Measurements from ENCODE around the gene CXXC5. TPM values are rescaled to one million over a fixed set of nuclear protein-coding genes. Genes with fewer than 3 reads are reported as not detected.

CXXC5 gene
- total RNA-seq, 1 donor from 2014 or later, result 51.8 TPM

DNA sequence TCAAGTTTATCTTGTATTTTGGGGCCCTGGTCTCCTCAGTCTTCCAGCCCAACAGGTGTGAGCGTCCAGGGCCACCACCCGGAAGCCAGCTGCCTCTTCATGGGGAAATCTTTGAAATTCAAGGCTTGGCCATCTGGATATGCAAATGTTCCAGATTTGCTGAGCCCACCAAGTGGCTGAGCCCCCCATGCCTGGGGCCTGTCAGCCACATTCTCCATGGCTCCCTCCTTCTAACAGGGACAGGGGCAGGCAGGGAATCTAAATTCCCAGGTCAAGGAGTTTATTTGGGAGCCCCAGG is 14.2 kb upstream of the CXXC5 start:
- intact Hi-C loops (cut with DNase I), result no loop called here
- Histone ChIP-seq H3K36me3 (peaks cover 0 to 9% of the 10 kb centered on the region in 2 donors), H3K9me3 (no peaks in the 10 kb centered on the region), H3K27me3 (no peaks in the 10 kb centered on the region), H3K4me1 (peaks cover 36% of the 10 kb centered on the region), H3K4me3 (no peak overlapping the region), H3K27ac (no peak overlapping the region)
- TF ChIP-seq, protein P1, sequence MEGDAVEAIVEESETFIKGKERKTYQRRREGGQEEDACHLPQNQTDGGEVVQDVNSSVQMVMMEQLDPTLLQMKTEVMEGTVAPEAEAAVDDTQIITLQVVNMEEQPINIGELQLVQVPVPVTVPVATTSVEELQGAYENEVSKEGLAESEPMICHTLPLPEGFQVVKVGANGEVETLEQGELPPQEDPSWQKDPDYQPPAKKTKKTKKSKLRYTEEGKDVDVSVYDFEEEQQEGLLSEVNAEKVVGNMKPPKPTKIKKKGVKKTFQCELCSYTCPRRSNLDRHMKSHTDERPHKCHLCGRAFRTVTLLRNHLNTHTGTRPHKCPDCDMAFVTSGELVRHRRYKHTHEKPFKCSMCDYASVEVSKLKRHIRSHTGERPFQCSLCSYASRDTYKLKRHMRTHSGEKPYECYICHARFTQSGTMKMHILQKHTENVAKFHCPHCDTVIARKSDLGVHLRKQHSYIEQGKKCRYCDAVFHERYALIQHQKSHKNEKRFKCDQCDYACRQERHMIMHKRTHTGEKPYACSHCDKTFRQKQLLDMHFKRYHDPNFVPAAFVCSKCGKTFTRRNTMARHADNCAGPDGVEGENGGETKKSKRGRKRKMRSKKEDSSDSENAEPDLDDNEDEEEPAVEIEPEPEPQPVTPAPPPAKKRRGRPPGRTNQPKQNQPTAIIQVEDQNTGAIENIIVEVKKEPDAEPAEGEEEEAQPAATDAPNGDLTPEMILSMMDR (IDR thresholded peaks at IDR 0.05), result no peak
- TF ChIP-seq POLR2AphosphoS5 (IDR thresholded peaks at IDR 0.05; ENCODE audit: insufficient read depth in 1 of 2, low read depth in 1 of 2) (no peak), POLR2A (IDR thresholded peaks at IDR 0.05) (no peak)
- no peak for DNase-seq (ENCODE audit: extremely low spot score in 2 of 2)

DNA sequence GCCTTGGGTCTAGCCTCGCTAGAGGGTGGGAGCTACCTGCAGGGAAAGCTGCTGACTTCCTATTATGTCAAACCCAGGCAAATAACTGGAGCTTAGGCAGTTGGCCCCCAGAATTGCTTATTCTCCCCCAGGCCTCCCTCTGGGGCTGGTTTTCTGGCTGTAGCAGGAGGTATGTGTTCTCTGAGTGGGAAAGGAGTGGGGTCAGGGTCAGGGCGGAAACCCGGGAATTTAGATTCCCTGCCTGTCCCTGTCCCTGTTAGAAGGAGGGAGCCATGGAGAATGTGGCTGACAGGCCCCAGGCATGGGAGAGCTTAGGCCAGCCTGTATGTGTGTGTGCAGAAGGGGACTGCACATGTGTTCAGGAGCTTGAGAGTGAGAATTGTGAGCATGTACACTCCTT is 13.6 kb upstream of the CXXC5 start:
- no peak for TF ChIP-seq POLR2A (IDR thresholded peaks at IDR 0.05)
- Histone ChIP-seq H3K4me3 (no peak overlapping the region), H3K4me1 (peaks cover 42% of the 10 kb centered on the region), H3K27ac (no peak overlapping the region), H3K9me3 (no peaks in the 10 kb centered on the region), H3K36me3 (peaks cover 0 to 9% of the 10 kb centered on the region in 2 donors), H3K27me3 (no peaks in the 10 kb centered on the region)
- no peak for DNase-seq (ENCODE audit: extremely low spot score in 2 of 2)
- intact Hi-C loops (cut with DNase I), result no loop called here

DNA sequence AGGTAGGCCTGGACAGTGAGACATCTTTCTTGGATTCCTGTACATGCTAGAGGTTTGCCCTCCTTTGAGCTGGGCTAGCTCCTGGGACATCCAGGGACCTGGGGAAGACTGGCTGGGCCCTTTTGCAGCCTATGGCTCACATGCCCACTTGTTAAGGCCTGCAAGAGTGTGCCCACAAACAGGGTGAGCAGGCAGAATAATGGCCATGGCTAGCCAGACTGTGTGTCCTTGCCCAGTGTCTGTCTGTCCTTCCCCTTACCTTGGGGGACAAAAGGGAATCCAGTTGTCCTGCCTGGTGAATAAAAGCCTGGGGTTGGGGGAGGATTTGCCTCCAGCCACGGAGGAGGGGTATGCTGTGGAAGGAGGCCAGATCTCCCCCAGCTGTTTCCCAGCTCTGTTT is 13.0 kb upstream of the CXXC5 start:
- peak in 1 of 2 donors; percentile 87 for DNase-seq (ENCODE audit: extremely low spot score in 2 of 2)
- no peak for TF ChIP-seq POLR2A (IDR thresholded peaks at IDR 0.05)
- no peak for TF ChIP-seq POLR2AphosphoS5 (IDR thresholded peaks at IDR 0.05; ENCODE audit: insufficient read depth in 1 of 2, low read depth in 1 of 2)
- TF ChIP-seq, protein P1 (IDR thresholded peaks at IDR 0.05), result no peak
- intact Hi-C loops (cut with DNase I), result loop anchor here (5.0 kb wide), 1 partner anchor 52 kb away; no protein-coding TSS in a partner anchor
- no peaks in the 10 kb centered on the region for H3K27me3 ChIP-seq
- no peaks in the 10 kb centered on the region for H3K9me3 ChIP-seq
- H3K4me3 ChIP-seq, result no peak overlapping the region
- H3K27ac ChIP-seq, result peak overlapping the region; percentile 91
- H3K4me1 ChIP-seq, result peaks cover 47% of the 10 kb centered on the region
- H3K36me3 ChIP-seq, result peaks cover 0 to 2% of the 10 kb centered on the region in 2 donors

DNA sequence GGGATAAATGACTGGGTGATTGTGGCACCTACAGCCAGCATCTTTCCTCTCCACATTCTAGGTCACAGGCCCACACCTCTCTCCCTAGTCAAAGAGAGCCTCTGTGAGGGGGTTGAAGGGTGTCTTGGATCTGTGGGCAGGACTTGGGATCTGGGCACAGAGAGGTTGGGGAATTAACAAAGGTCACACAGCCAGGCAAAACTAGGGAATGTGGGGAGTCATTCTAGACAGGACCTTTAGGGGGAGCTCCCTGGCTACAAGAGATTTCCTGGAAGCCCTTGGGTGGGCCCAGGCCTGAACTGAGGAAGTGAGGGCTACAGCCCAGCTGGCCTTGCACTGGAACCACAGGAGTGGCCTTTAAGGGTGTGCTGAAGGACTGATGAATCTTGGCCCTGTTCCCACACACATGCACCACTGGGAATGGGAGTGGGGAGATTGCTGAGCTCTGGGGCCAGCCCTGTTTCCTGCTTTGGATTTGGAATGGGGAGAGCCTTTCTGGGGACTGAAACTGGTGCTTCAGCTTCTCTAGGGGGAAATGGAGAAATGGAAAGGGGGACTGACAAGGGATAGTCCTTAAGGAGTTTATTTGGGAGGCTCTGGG is 12.4 kb upstream of the CXXC5 start:
- Histone ChIP-seq H3K4me1 (peaks cover 47% of the 10 kb centered on the region), H3K27me3 (no peaks in the 10 kb centered on the region)
- intact Hi-C loops (cut with DNase I), result loop anchor here (5.0 kb wide), 1 partner anchor 52 kb away; no protein-coding TSS in a partner anchor

DNA sequence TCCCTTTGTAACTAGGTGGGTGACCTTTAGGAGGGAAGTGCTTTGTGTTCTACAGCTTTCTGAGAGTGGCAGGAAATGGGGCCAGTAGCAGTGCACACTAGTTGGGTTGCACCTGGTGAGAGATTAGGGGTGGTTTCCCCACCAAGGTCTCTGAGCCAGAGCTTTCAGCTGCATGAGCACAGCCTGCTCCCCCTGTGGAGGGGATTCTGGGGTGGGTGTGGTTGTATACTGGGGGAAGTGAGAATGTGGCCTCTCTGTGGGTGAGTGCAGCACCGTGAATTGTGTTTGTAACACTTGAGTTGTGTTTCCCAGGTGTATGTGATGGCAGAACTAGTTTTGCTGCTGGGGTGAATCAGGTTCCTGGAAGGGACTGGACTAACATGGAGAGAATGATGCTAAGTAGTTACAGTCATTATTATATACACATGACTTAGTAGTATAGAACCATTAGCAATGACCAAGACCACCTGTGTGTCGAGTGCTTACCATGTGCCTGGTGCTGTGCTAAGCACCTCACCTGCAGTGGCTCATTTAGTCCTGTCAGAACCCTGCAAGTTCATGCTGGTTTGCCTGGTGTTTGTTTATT is 11.8 kb upstream of the CXXC5 start:
- Histone ChIP-seq H3K9me3 (no peaks in the 10 kb centered on the region), H3K4me3 (no peak overlapping the region), H3K36me3 (no peaks in the 10 kb centered on the region), H3K4me1 (peaks cover 47% of the 10 kb centered on the region), H3K27ac (peak overlapping the region; percentile 91), H3K27me3 (no peaks in the 10 kb centered on the region)
- TF ChIP-seq POLR2A (IDR thresholded peaks at IDR 0.05), result no peak
- TF ChIP-seq, protein P1 (IDR thresholded peaks at IDR 0.05), result no peak
- no peak for TF ChIP-seq POLR2AphosphoS5 (IDR thresholded peaks at IDR 0.05; ENCODE audit: insufficient read depth in 1 of 2, low read depth in 1 of 2)
- DNase-seq (ENCODE audit: extremely low spot score in 2 of 2), result peak in 1 of 2 donors; percentile 88
- intact Hi-C loops (cut with DNase I), result loop anchor here (5.0 kb wide), 1 partner anchor 51 kb away; no protein-coding TSS in a partner anchor

More for the DNA sequence above, 12.4 kb upstream of the CXXC5 start:
- peak; percentile 91 to 94 for DNase-seq (ENCODE audit: extremely low spot score in 2 of 2)
- no peaks in the 10 kb centered on the region for H3K36me3 ChIP-seq
- H3K9me3 ChIP-seq, result no peaks in the 10 kb centered on the region
- H3K4me3 ChIP-seq, result no peak overlapping the region
- H3K27ac ChIP-seq, result peak overlapping the region; percentile 91
- no peak for TF ChIP-seq POLR2A (IDR thresholded peaks at IDR 0.05)
- peak in 1 of 2 donors; percentile 55 for TF ChIP-seq POLR2AphosphoS5 (IDR thresholded peaks at IDR 0.05; ENCODE audit: insufficient read depth in 1 of 2, low read depth in 1 of 2)
- TF ChIP-seq, protein P1 (IDR thresholded peaks at IDR 0.05), result peak; percentile 20 to 64 (median 52)
